ENCODE results near the gene R3HDM2.

The R3HDM2 gene

GRCh38 chr12:57465747-57466505, 35.1 kb upstream of the R3HDM2 start:
- DNase-seq, result no peak

GRCh38 chr12:57465030-57465746, 34.3 kb upstream of the R3HDM2 start:
- DNase-seq, result no peak

- no peak for DNase-seq
Measured at GRCh38 chr12:57464569-57464968, 33.7 kb upstream of the R3HDM2 start.

- no peak for DNase-seq
Measured at GRCh38 chr12:57462912-57463253, 32.0 kb upstream of the R3HDM2 start.

GRCh38 chr12:57462251-57462911, 31.5 kb upstream of the R3HDM2 start:
- peak; percentile 93 for DNase-seq

- DNase-seq, result no peak
Measured at GRCh38 chr12:57461917-57462250, 31.0 kb upstream of the R3HDM2 start.

GRCh38 chr12:57461276-57461916, 30.6 kb upstream of the R3HDM2 start:
- peak; percentile 88 for DNase-seq

- no peak for DNase-seq
Measured at GRCh38 chr12:57460841-57461275, 30.0 kb upstream of the R3HDM2 start.

GRCh38 chr12:57460468-57460784, 29.6 kb upstream of the R3HDM2 start:
- DNase-seq, result no peak

GRCh38 chr12:57459750-57460467, 29.1 kb upstream of the R3HDM2 start, which contains the start of gene GLI1:
TSS of gene GLI1 (plus strand) at chr12:57459785. CDS start at chr12:57463692, 3,907 bp downstream.
- DNase-seq, result peak; percentile 65

- DNase-seq, result peak; percentile 96
Measured at GRCh38 chr12:57459055-57459749, 28.4 kb upstream of the R3HDM2 start.

GRCh38 chr12:57458665-57459054, 27.8 kb upstream of the R3HDM2 start:
- DNase-seq, result no peak

GRCh38 chr12:57456737-57457490, 26.1 kb upstream of the R3HDM2 start:
- no peak for DNase-seq

GRCh38 chr12:57456145-57456700, 25.4 kb upstream of the R3HDM2 start:
- DNase-seq, result peak; percentile 65

GRCh38 chr12:57455374-57456144, 24.7 kb upstream of the R3HDM2 start:
- no peak for DNase-seq

GRCh38 chr12:57454566-57455373, 23.9 kb upstream of the R3HDM2 start, which contains the start of gene INHBE:
TSS of gene INHBE (plus strand) at chr12:57455307. CDS start at chr12:57455537, 230 bp downstream.
- peak; percentile 96 for DNase-seq

- no peak for DNase-seq
Measured at GRCh38 chr12:57454213-57454565, 23.3 kb upstream of the R3HDM2 start.

- peak; percentile 83 for DNase-seq
Measured at GRCh38 chr12:57452937-57453509, 22.2 kb upstream of the R3HDM2 start.
